NOMO-1 treated with DMSO at 0.1 percent for 48 hours (cell line): Measurements from ENCODE around the gene MREG.

Experiments used
- DNase-seq: peaks from one replicate; lab custom pipeline; 2025; ENCODE audit not compliant: unreplicated experiment; lab: John Stamatoyannopoulos, UW

Gene MREG

DNA sequence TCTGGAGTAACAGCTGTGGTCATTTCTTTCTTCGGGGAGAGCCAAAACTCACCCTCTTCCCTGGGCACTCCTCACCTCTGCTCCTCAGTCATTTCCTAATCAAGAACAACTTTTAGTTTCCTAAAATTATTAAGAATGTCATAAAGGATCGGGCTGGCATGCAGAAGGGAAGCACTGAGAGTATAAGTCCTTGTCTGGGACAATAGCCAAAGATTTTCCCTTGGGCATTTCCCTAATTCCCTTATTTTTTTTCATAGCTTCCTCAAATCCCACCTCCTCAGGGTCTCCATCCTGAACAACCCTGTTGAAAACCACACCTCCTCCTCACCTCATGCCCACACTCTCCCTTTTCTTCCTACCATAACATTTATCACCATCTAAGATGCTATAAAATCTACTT is 115.0 kb downstream of the MREG start:
- no peak for DNase-seq

DNA sequence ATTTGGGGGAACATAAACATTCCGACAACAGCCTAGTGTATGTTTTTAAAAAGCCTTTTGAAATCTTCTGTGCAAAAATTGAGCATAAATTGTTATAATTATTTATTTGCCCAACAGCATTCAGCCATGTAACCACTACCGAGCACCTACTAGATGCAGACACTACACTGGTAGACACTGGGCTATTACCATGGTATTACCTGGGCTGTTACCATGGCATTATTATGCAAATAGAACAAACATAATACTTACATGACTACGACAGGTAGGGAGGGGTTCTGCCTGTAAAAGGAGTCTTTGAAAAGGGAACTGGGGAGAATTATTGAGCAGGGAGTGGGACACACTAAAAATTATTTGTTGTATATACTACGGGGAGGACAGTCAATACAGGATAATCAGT is 116.4 kb downstream of the MREG start:
- no peak for DNase-seq

DNA sequence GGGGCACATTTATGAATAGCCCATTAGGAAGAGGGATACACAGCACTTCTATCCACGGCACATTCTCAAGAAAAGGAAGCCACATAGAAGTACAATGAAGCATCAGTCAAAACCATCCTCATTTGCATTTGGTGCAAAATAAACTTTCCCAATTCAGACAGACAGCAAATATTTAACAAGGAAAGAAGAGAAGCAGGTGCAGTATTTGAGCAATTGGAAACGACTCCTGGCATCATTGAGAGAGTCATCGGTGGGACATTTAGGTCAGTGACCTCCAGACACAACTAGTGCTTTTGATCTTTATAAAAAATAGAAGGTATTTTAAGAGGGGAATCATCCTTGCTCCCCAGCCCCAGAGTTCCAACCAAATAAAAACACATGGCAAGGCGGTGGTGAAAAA is 118.0 kb downstream of the MREG start:
- no peak for DNase-seq
